ENCODE results near the gene ALLC.

ALLC gene

GRCh38 chr2:3718679-3719078 is 60.7 kb downstream of the ALLC start:
- H3K4me3 ChIP-seq (ENCODE audit: low read length, poor library complexity, severe bottlenecking), result no peak overlapping the region
- no peak overlapping the region for H2AFZ ChIP-seq (ENCODE audit: low read length)
- H3K36me3 ChIP-seq (ENCODE audit: insufficient read depth, low read length), result no peaks in the 10 kb centered on the region
- H3K4me2 ChIP-seq (ENCODE audit: low read depth, low read length, poor library complexity, severe bottlenecking), result no peak overlapping the region
- H3K27me3 ChIP-seq (ENCODE audit: insufficient read depth, low read length, poor library complexity, severe bottlenecking), result no peaks in the 10 kb centered on the region
- H3K9me3 ChIP-seq (ENCODE audit: insufficient read depth, low read depth, low read length), result no peaks in the 10 kb centered on the region; the same call in 1 of the 2 replicates
- no peaks in the 10 kb centered on the region for H3K4me1 ChIP-seq (ENCODE audit: insufficient read depth, low read length, poor library complexity, severe bottlenecking)
- H4K20me1 ChIP-seq (ENCODE audit: insufficient read depth, low read length, poor library complexity, severe bottlenecking), result no peaks in the 10 kb centered on the region
- TF ChIP-seq EZH2phosphoT487 (IDR thresholded peaks at IDR 0.05; ENCODE audit: borderline replicate concordance) (no peak), CTCF (conservative IDR thresholded peaks at IDR 0.05; ENCODE audit: low read length) (no peak)
- no peaks in the 10 kb centered on the region for H3K79me2 ChIP-seq (ENCODE audit: insufficient read depth, low read length)
- no peak overlapping the region for H3K9ac ChIP-seq (ENCODE audit: low read depth, low read length, poor library complexity, severe bottlenecking)
- H3K9me2 ChIP-seq (replicated peaks; ENCODE audit: low read depth, low read length), result no peaks in the 10 kb centered on the region
- no peaks in the 10 kb centered on the region for H3F3A ChIP-seq (ENCODE audit: low read depth)

GRCh38 chr2:3725002-3725401 is 67.0 kb downstream of the ALLC start:
- H3K79me2 ChIP-seq (ENCODE audit: insufficient read depth, low read length), result no peaks in the 10 kb centered on the region
- no peak overlapping the region for H2AFZ ChIP-seq (ENCODE audit: low read length)
- no peak overlapping the region for H3K9ac ChIP-seq (ENCODE audit: low read depth, low read length, poor library complexity, severe bottlenecking)
- TF ChIP-seq CTCF (conservative IDR thresholded peaks at IDR 0.05; ENCODE audit: low read length) (no peak), EZH2phosphoT487 (IDR thresholded peaks at IDR 0.05; ENCODE audit: borderline replicate concordance) (no peak)
- H3F3A ChIP-seq (ENCODE audit: low read depth), result no peaks in the 10 kb centered on the region
- no peaks in the 10 kb centered on the region for H3K36me3 ChIP-seq (ENCODE audit: insufficient read depth, low read length)
- H4K20me1 ChIP-seq (ENCODE audit: insufficient read depth, low read length, poor library complexity, severe bottlenecking), result no peaks in the 10 kb centered on the region
- no peak overlapping the region for H3K4me3 ChIP-seq (ENCODE audit: low read length, poor library complexity, severe bottlenecking)
- H3K9me2 ChIP-seq (replicated peaks; ENCODE audit: low read depth, low read length), result no peaks in the 10 kb centered on the region
- no peaks in the 10 kb centered on the region for H3K4me1 ChIP-seq (ENCODE audit: insufficient read depth, low read length, poor library complexity, severe bottlenecking)
- H3K27me3 ChIP-seq (ENCODE audit: insufficient read depth, low read length, poor library complexity, severe bottlenecking), result no peaks in the 10 kb centered on the region
- no peaks in the 10 kb centered on the region; the same call in 1 of the 2 replicates for H3K9me3 ChIP-seq (ENCODE audit: insufficient read depth, low read depth, low read length)
- no peak overlapping the region for H3K4me2 ChIP-seq (ENCODE audit: low read depth, low read length, poor library complexity, severe bottlenecking)

- Histone ChIP-seq H3K4me1 (ENCODE audit: insufficient read depth, low read length, poor library complexity, severe bottlenecking) (no peaks in the 10 kb centered on the region), H3K36me3 (ENCODE audit: insufficient read depth, low read length) (no peaks in the 10 kb centered on the region), H3K4me3 (ENCODE audit: low read length, poor library complexity, severe bottlenecking) (no peak overlapping the region), H2AFZ (ENCODE audit: low read length) (no peak overlapping the region; the same call in 1 of the 2 replicates), H3K9me3 (ENCODE audit: insufficient read depth, low read depth, low read length) (no peaks in the 10 kb centered on the region; the same call in 1 of the 2 replicates), H4K20me1 (ENCODE audit: insufficient read depth, low read length, poor library complexity, severe bottlenecking) (no peaks in the 10 kb centered on the region), H3K9me2 (replicated peaks; ENCODE audit: low read depth, low read length) (no peaks in the 10 kb centered on the region), H3K27me3 (ENCODE audit: insufficient read depth, low read length, poor library complexity, severe bottlenecking) (no peaks in the 10 kb centered on the region), H3K79me2 (ENCODE audit: insufficient read depth, low read length) (no peaks in the 10 kb centered on the region), H3F3A (ENCODE audit: low read depth) (no peaks in the 10 kb centered on the region), H3K4me2 (ENCODE audit: low read depth, low read length, poor library complexity, severe bottlenecking) (no peak overlapping the region), H3K9ac (ENCODE audit: low read depth, low read length, poor library complexity, severe bottlenecking) (no peak overlapping the region)
- TF ChIP-seq EZH2phosphoT487 (IDR thresholded peaks at IDR 0.05; ENCODE audit: borderline replicate concordance), result no peak
- no peak for TF ChIP-seq CTCF (conservative IDR thresholded peaks at IDR 0.05; ENCODE audit: low read length)
Observed at GRCh38 chr2:3725458-3726250, 67.7 kb downstream of the ALLC start.

Data from Loucy (cell line).